ENCODE results near the gene UBXN6.

- TF ChIP-seq CTCF (IDR thresholded peaks at IDR 0.05 in 2 of 3, conservative IDR thresholded peaks at IDR 0.05 in 1 of 3; ENCODE audit: borderline replicate concordance in 1 of 3, insufficient read depth in 1 of 3, low read depth in 2 of 3, low read length in 2 of 3) (no peak), SIN3A (IDR thresholded peaks at IDR 0.05; ENCODE audit: low read depth) (no peak), SP1 (IDR thresholded peaks at IDR 0.05; ENCODE audit: low read depth) (no peak), REST (IDR thresholded peaks at IDR 0.05; ENCODE audit: low read depth) (no peak), CBX3 (IDR thresholded peaks at IDR 0.05; ENCODE audit: low read depth) (no peak), ZFX (IDR thresholded peaks at IDR 0.05) (peak; percentile 52; the same call in 1 of the 2 replicates), CEBPB (IDR thresholded peaks at IDR 0.05; ENCODE audit: low read depth) (no peak), TCF7L2 (IDR thresholded peaks at IDR 0.05; ENCODE audit: borderline replicate concordance, extremely low read depth, insufficient read depth, insufficient read length) (no peak), EZH2phosphoT487 (IDR thresholded peaks at IDR 0.05; ENCODE audit: borderline replicate concordance) (no peak), POLR2A (IDR thresholded peaks at IDR 0.05; ENCODE audit: borderline replicate concordance, extremely low read depth, insufficient read depth, insufficient read length) (no peak), EZH2 (IDR thresholded peaks at IDR 0.05) (no peak), ZNF274 (IDR thresholded peaks at IDR 0.05; ENCODE audit: low read depth, low read length) (no peak), ZBTB33 (IDR thresholded peaks at IDR 0.05; ENCODE audit: extremely low read depth, insufficient replicate concordance, low read length) (no peak)
Observed at GRCh38 chr19:4472174-4472974, 14.8 kb upstream of the UBXN6 start, which contains the start of gene HDGFL2.
